ENCODE data around the gene SPTLC1. TPM values are rescaled to one million over a fixed set of nuclear protein-coding genes. Genes with fewer than 3 reads are reported as not detected.

SPTLC1 gene
- total and polyA plus RNA-seq, 2 of the 13 experiments (the other 11 are each of a cell fraction or from before 2014, with no cell fraction given): 56.2 to 72.5 TPM

DNA sequence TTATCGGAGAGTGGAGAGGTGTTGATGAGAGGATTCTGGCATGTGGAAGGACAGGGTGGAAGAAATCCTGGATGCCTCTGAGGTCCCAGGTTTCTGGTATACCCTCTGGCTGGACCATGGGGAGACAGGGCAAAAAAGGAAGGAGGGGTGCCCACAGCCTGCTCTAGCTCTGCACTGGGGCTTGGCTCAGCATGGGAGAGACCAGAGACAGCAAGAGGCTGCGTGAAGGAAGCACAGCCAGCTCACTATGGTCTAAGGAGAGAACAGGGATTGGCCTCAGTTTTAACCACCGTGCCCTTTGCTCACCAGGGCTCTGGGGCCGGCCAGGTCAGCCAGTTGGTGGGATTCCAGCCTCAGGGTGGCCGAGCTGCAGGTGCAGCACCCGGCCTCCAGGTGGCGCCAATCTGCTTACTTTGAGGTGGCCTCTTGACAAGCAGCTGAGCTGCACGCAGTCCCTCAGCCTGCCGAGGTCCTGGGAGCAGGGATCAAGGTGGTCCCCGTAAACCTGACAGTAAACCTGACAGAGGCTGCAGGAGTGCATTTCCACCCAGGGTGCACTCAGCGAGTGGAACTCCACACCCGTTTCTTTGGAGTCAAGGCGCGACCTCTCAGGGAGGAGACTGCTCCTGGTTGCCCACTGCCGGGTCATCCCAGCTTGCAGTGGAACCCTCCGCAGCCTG lies 25.0 kb upstream of the SPTLC1 start (continued):
- no peak for TF ChIP-seq TCF12 (IDR thresholded peaks at IDR 0.05)
- no peak for TF ChIP-seq TCF12 (CRISPR knock-in tag; IDR thresholded peaks at IDR 0.05)
- TF ChIP-seq, protein P1, sequence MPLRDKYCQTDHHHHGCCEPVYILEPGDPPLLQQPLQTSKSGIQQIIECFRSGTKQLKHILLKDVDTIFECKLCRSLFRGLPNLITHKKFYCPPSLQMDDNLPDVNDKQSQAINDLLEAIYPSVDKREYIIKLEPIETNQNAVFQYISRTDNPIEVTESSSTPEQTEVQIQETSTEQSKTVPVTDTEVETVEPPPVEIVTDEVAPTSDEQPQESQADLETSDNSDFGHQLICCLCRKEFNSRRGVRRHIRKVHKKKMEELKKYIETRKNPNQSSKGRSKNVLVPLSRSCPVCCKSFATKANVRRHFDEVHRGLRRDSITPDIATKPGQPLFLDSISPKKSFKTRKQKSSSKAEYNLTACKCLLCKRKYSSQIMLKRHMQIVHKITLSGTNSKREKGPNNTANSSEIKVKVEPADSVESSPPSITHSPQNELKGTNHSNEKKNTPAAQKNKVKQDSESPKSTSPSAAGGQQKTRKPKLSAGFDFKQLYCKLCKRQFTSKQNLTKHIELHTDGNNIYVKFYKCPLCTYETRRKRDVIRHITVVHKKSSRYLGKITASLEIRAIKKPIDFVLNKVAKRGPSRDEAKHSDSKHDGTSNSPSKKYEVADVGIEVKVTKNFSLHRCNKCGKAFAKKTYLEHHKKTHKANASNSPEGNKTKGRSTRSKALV (CRISPR knock-in tag; IDR thresholded peaks at IDR 0.05): no peak; the same call in 1 of the 2 replicates
- no peak for TF ChIP-seq MYNN (CRISPR knock-in tag; IDR thresholded peaks at IDR 0.05; ENCODE audit: low read depth)
- TF ChIP-seq ATF7 (IDR thresholded peaks at IDR 0.05): no peak
- TF ChIP-seq ATF7 (CRISPR knock-in tag; IDR thresholded peaks at IDR 0.05): no peak
- TF ChIP-seq RARG (CRISPR knock-in tag; IDR thresholded peaks at IDR 0.05; ENCODE audit: low read depth): no peak
- no peak for TF ChIP-seq REXO4 (CRISPR knock-in tag; IDR thresholded peaks at IDR 0.05; ENCODE audit: borderline replicate concordance)
- no peak; the same call in 1 of the 2 replicates for TF ChIP-seq ATF7-NPFF (CRISPR knock-in tag; IDR thresholded peaks at IDR 0.05; ENCODE audit: low read depth)
- TF ChIP-seq ZNF672 (CRISPR knock-in tag; IDR thresholded peaks at IDR 0.05): no peak
- TF ChIP-seq ZC3H13 (CRISPR knock-in tag; IDR thresholded peaks at IDR 0.05): no peak
- no peak for TF ChIP-seq SNRNP70 (IDR thresholded peaks at IDR 0.05; ENCODE audit: low read depth, low read length)
- no peak; the same call in 1 of the 2 replicates for TF ChIP-seq ZNF230 (CRISPR knock-in tag; IDR thresholded peaks at IDR 0.05)
- no peak for TF ChIP-seq POLR2A (IDR thresholded peaks at IDR 0.05; ENCODE audit: insufficient read depth in 1 of 2, low read depth in 2 of 2, low read length in 2 of 2)
- no peak for TF ChIP-seq ZNF367 (CRISPR knock-in tag; IDR thresholded peaks at IDR 0.05; ENCODE audit: borderline replicate concordance)
- TF ChIP-seq, protein P2, sequence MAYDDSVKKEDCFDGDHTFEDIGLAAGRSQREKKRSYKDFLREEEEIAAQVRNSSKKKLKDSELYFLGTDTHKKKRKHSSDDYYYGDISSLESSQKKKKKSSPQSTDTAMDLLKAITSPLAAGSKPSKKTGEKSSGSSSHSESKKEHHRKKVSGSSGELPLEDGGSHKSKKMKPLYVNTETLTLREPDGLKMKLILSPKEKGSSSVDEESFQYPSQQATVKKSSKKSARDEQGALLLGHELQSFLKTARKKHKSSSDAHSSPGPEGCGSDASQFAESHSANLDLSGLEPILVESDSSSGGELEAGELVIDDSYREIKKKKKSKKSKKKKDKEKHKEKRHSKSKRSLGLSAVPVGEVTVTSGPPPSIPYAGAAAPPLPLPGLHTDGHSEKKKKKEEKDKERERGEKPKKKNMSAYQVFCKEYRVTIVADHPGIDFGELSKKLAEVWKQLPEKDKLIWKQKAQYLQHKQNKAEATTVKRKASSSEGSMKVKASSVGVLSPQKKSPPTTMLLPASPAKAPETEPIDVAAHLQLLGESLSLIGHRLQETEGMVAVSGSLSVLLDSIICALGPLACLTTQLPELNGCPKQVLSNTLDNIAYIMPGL (CRISPR knock-in tag; IDR thresholded peaks at IDR 0.05; ENCODE audit: borderline replicate concordance in 1 of 2, low read depth in 1 of 2): peak; percentile 18 to 67; a peak in 2 of 4 replicates
- TF ChIP-seq, protein P3, sequence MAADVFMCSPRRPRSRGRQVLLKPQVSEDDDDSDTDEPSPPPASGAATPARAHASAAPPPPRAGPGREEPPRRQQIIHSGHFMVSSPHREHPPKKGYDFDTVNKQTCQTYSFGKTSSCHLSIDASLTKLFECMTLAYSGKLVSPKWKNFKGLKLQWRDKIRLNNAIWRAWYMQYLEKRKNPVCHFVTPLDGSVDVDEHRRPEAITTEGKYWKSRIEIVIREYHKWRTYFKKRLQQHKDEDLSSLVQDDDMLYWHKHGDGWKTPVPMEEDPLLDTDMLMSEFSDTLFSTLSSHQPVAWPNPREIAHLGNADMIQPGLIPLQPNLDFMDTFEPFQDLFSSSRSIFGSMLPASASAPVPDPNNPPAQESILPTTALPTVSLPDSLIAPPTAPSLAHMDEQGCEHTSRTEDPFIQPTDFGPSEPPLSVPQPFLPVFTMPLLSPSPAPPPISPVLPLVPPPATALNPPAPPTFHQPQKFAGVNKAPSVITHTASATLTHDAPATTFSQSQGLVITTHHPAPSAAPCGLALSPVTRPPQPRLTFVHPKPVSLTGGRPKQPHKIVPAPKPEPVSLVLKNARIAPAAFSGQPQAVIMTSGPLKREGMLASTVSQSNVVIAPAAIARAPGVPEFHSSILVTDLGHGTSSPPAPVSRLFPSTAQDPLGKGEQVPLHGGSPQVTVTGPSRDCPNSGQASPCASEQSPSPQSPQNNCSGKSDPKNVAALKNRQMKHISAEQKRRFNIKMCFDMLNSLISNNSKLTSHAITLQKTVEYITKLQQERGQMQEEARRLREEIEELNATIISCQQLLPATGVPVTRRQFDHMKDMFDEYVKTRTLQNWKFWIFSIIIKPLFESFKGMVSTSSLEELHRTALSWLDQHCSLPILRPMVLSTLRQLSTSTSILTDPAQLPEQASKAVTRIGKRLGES (CRISPR knock-in tag; IDR thresholded peaks at IDR 0.05; ENCODE audit: borderline replicate concordance): no peak
- no peak for TF ChIP-seq ZNF878 (CRISPR knock-in tag; IDR thresholded peaks at IDR 0.05)
- TF ChIP-seq ZNF577 (CRISPR knock-in tag; IDR thresholded peaks at IDR 0.05; ENCODE audit: borderline replicate concordance, low read depth): no peak
- peak; percentile 77 for TF ChIP-seq MEF2D (CRISPR knock-in tag; IDR thresholded peaks at IDR 0.05)
- TF ChIP-seq ZKSCAN1 (IDR thresholded peaks at IDR 0.05; ENCODE audit: low read length): no peak
- TF ChIP-seq ZNF292 (CRISPR knock-in tag; IDR thresholded peaks at IDR 0.05; ENCODE audit: borderline replicate concordance, low read depth): peak; percentile 55
- TF ChIP-seq NR2F6 (IDR thresholded peaks at IDR 0.05): no peak
- TF ChIP-seq NR2F6 (CRISPR knock-in tag; IDR thresholded peaks at IDR 0.05): peak; percentile 62; the same call in 1 of the 2 replicates
- peak; percentile 85 for TF ChIP-seq NRL (CRISPR knock-in tag; IDR thresholded peaks at IDR 0.05; ENCODE audit: borderline replicate concordance)
